Measurements from ENCODE around the gene PARK7. TPM values are rescaled to one million over a fixed set of nuclear protein-coding genes. Genes with fewer than 3 reads are reported as not detected.
"Not testable (repeated sequence)": the region's sequence is repeated elsewhere in the genome, so short reads cannot be mapped to it uniquely, and the experiment has no call there.

Gene PARK7
- total RNA-seq, 1 donor from 2014 or later, result 307 TPM

DNA sequence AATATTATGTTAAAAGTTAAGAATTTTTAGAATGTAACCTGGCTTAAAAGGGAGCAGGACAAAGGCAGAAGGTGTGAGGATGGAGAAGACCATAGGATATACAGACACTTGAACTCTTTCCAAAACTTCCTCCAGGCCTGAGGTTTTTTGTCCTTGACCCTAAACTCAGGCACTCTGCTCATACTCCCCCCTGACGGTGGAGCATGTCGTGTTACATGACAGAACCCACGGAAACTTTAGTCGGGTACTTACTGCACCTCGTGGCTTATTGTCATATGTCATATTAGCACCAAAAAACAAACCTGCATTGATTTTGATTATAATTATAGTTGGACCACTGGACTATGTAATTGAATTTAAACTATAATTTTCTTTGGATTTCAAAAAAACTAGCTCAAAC lies 41.6 kb upstream of the PARK7 start:
- Histone ChIP-seq H3K4me3 (ENCODE audit: low read depth, low read length) (no peak overlapping the region), H3K27me3 (ENCODE audit: control insufficient read depth, insufficient read depth, low read length) (no peaks in the 10 kb centered on the region), H3K36me3 (ENCODE audit: control insufficient read depth, insufficient read depth, low read length) (no peaks in the 10 kb centered on the region)
- TF ChIP-seq, protein P1, sequence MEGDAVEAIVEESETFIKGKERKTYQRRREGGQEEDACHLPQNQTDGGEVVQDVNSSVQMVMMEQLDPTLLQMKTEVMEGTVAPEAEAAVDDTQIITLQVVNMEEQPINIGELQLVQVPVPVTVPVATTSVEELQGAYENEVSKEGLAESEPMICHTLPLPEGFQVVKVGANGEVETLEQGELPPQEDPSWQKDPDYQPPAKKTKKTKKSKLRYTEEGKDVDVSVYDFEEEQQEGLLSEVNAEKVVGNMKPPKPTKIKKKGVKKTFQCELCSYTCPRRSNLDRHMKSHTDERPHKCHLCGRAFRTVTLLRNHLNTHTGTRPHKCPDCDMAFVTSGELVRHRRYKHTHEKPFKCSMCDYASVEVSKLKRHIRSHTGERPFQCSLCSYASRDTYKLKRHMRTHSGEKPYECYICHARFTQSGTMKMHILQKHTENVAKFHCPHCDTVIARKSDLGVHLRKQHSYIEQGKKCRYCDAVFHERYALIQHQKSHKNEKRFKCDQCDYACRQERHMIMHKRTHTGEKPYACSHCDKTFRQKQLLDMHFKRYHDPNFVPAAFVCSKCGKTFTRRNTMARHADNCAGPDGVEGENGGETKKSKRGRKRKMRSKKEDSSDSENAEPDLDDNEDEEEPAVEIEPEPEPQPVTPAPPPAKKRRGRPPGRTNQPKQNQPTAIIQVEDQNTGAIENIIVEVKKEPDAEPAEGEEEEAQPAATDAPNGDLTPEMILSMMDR (IDR thresholded peaks at IDR 0.05; ENCODE audit: insufficient read depth, low read length, severe bottlenecking), result no peak
- no peak for DNase-seq (ENCODE audit: low read depth)
- FAIRE-seq, result no peak

DNA sequence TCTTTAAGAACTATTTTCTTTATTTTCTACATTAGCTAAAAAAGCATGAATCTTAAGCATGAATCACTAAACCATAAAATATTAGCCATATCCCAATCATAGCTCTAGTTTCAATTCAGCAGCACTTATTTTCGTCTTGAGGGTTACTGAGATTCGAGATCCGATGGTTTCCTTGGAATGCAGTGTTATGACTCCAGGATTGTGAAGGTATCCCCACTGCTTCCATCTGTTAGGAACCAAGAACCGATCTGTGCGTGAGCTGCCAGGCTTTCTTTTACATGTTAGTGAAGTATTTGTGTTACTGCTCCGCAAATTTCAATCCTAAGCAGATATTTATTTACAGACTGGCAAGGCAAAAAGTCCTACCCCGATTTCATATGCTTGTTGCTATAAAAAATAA lies 39.7 kb upstream of the PARK7 start:
- DNase-seq (ENCODE audit: low read depth) (no peak), FAIRE-seq (no peak)
- Histone ChIP-seq H3K27me3 (ENCODE audit: control insufficient read depth, insufficient read depth, low read length) (no peaks in the 10 kb centered on the region), H3K4me3 (ENCODE audit: low read depth, low read length) (no peak overlapping the region), H3K36me3 (ENCODE audit: control insufficient read depth, insufficient read depth, low read length) (no peaks in the 10 kb centered on the region)
- TF ChIP-seq, protein P1 (IDR thresholded peaks at IDR 0.05; ENCODE audit: insufficient read depth, low read length, severe bottlenecking), result no peak

DNA sequence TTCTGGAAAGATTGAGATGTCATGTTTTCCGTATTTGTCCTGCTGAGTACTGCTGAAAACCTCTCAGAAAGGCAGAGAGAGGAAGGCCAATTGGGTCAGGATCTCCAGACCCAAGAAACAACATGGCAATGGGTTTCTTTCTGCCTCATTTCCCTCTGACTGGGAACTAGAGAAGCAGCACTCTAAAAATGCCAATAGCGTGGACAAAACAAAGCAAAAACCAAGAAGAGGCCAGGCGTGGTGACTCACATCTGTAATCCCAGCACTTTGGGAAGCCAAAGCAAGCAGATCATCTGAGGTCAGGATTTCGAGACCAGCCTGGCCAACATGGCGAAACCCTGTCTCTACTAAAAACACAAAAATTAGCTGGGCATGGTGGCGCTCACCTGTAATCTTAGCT lies 39.2 kb upstream of the PARK7 start:
- no peak for FAIRE-seq
- TF ChIP-seq, protein P1 (IDR thresholded peaks at IDR 0.05; ENCODE audit: insufficient read depth, low read length, severe bottlenecking), result no peak
- H3K4me3 ChIP-seq (ENCODE audit: low read depth, low read length), result no peak overlapping the region
- no peaks in the 10 kb centered on the region for H3K36me3 ChIP-seq (ENCODE audit: control insufficient read depth, insufficient read depth, low read length)
- no peaks in the 10 kb centered on the region for H3K27me3 ChIP-seq (ENCODE audit: control insufficient read depth, insufficient read depth, low read length)
- no peak for DNase-seq (ENCODE audit: low read depth)

DNA sequence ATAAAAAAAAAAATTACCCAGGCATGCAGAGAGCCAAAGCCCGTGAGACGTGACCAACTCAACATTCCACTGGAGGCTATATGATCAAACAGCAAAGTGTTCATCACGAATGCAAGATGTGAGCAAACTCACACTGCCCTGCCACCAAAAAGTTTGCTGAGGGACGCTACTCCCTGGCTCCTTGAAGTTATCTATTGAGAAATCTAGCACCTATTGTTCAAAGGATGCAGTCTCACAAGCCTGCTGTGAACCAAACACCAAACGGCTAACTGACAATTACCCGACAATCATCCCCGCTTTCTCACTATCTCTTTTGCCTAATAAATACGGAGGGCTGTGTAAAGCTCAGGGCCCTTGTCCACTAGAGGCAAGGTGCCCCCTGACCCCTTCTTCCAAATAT lies 34.5 kb upstream of the PARK7 start:
- not testable (repeated sequence) for FAIRE-seq; H3K36me3 ChIP-seq (ENCODE audit: control insufficient read depth, insufficient read depth, low read length); H3K27me3 ChIP-seq (ENCODE audit: control insufficient read depth, insufficient read depth, low read length); DNase-seq (ENCODE audit: low read depth); H3K4me3 ChIP-seq (ENCODE audit: low read depth, low read length)

DNA sequence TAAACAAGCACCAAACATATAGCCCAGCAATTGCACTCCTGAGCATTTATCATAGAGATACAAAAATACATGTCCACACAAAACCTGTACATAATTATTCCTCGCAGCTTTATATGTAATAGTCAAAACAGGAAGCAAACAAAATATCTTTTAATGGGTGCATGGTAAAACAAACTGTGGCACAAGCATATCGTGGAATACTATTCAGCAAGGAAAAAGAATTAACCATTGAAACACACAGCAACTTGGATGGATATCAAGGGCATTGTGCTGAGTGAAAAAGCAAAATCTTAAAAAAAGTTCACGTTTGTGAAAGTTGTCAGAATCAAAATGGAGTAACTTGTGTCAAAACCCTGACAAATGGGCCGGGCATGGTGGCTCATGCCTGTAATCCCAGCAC lies 33.3 kb upstream of the PARK7 start:
- TF ChIP-seq, protein P1 (IDR thresholded peaks at IDR 0.05; ENCODE audit: insufficient read depth, low read length, severe bottlenecking), result no peak
- DNase-seq (ENCODE audit: low read depth), result no peak
- H3K4me3 ChIP-seq (ENCODE audit: low read depth, low read length), result no peak overlapping the region
- no peaks in the 10 kb centered on the region for H3K27me3 ChIP-seq (ENCODE audit: control insufficient read depth, insufficient read depth, low read length)
- no peak for FAIRE-seq
- H3K36me3 ChIP-seq (ENCODE audit: control insufficient read depth, insufficient read depth, low read length), result no peaks in the 10 kb centered on the region

DNA sequence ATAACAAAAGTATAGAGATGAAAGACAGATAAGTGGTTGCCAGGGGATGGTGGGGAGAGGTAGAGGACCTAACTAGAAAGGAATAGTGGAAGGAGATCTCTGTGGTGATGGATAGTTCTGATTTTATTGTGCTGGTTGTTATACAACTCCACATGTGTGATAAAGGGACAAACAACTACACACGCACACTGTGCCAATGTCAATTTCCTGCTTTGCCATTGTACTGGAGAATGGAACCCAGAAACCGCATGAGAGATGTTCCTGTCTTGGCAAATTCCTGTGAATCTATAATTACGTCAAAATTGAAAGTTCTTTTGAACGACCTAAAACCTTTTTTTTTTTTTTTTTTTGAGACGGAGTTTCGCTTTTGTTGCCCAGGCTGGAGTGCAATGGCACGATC lies 31.9 kb upstream of the PARK7 start:
- DNase-seq (ENCODE audit: low read depth) (no peak), FAIRE-seq (no peak)
- TF ChIP-seq, protein P1 (IDR thresholded peaks at IDR 0.05; ENCODE audit: insufficient read depth, low read length, severe bottlenecking), result no peak
- H3K36me3 ChIP-seq (ENCODE audit: control insufficient read depth, insufficient read depth, low read length), result no peaks in the 10 kb centered on the region
- no peak overlapping the region for H3K4me3 ChIP-seq (ENCODE audit: low read depth, low read length)
- H3K27me3 ChIP-seq (ENCODE audit: control insufficient read depth, insufficient read depth, low read length), result no peaks in the 10 kb centered on the region
